OCI-M1 (cell line): ENCODE measurements around the gene BTBD10.
A peak's percentile ranks its signal among the peaks of the same experiment; 100 is the strongest.

Experiments used
- DNase-seq: peaks from one replicate; lab custom pipeline; 2025; lab: John Stamatoyannopoulos, UW

BTBD10 gene

GRCh38 chr11:13462901-13463778, at the start of gene BTBD10:
TSS of gene BTBD10 (minus strand) at chr11:13463222. CDS start at chr11:13445124, 18,098 bp downstream.
- DNase-seq: peak; percentile 97

GRCh38 chr11:13503393-13503792, 40.4 kb upstream of the BTBD10 start:
- no peak for DNase-seq

- DNase-seq: no peak
These were observed 39.5 kb upstream of the BTBD10 start for GRCh38 chr11:13502492-13502891.

- no peak for DNase-seq
These were observed 32.9 kb upstream of the BTBD10 start, which contains the start of gene PTH for GRCh38 chr11:13495929-13496328. TSS of gene PTH (minus strand) at chr11:13495997. CDS start at chr11:13492855, 3,142 bp downstream.

DNA sequence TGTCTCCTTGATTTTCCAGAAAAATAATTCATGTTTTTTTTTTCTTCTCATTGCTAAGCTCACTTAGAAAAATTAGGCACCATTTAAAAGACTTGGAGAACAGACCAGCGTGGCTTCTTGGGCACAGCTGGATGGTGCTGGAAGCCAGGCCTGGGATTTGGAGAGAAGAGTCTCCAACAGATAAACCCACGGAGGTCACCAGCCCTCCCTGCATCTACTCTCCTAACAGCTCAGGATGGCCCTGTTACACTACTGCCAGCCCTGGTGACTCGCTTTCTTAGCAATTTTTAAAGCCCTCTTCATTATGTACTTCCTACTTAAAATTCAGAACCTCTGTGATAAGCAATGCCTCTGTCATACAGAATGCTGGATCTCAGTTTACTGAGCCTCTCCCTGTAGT, 31.0 kb upstream of the BTBD10 start:
- no peak for DNase-seq

GRCh38 chr11:13487661-13488030, 24.6 kb upstream of the BTBD10 start:
- peak; percentile 85 for DNase-seq

DNA sequence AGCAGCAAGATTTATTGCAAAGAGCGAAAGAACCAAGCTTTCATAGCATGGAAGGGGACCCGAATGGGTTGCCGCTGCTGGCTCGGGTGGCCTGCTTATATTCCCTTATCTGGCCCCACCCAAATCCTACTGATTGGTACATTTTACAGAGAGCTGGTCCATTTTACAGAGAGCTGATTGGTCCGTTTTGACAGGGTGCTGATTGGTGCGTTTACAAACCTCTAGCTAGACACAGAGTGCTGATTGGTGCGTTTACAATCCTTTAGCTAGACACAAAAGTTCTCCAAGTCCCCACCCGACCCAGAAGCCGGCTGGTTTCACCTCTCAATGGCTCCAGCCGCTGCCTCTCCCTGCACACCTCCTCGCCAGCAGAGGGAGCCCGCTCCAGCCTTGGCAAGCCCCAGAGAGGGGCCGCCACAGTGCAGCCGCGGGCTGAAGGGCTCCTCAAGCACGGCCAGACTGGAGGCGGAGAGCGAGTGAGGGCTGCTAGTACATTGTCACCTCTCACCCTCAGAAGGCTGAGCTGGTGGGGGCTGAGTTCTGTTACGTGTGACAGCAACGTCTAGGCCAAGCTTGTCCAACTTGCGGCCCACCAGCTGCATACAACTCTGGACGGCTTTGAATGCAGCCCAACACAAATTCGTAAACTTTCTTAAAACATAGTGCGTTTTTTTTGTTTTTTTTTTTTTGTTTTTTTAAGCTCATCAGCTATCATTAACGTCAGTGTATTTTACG, 24.1 kb upstream of the BTBD10 start:
- peak; percentile 94 for DNase-seq

DNA sequence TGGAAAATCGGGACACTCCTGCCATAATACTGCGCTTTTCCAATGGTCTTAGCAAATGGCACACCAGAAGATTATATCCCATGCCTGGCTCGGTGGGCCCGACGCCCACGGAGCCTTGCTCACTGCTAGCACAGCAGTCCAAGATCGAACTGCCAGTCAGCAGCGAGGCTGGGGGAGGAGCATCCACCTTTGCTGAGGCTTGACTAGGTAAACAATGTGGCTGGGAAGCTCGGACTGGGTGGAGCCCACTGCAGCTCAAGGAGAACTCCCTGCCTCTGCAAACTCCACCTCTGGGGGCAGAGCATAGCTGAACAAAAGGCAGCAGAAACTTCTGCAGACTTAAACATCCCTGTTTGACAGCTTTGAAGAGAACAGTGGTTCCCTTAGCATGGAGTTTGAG, 17.2 kb upstream of the BTBD10 start:
- DNase-seq: no peak

DNA sequence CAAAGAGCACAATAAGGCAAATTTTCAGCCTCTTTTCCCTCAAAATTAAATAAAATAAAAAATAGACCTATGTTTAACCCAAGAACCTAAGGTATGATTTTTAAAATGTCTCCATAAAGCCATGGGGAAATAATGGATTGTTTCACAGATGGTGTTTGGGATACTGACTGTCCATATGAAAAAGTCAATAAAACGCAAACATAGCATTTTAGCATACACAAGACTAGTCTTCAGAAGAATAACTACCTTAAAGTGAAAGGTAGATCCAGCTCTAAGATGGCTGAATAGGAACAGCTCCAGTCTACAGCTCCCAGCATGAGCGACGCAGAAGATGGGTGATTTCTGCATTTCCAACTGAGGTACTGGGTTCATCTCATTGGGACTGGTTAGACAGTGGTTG, 16.7 kb upstream of the BTBD10 start:
- no peak for DNase-seq

DNA sequence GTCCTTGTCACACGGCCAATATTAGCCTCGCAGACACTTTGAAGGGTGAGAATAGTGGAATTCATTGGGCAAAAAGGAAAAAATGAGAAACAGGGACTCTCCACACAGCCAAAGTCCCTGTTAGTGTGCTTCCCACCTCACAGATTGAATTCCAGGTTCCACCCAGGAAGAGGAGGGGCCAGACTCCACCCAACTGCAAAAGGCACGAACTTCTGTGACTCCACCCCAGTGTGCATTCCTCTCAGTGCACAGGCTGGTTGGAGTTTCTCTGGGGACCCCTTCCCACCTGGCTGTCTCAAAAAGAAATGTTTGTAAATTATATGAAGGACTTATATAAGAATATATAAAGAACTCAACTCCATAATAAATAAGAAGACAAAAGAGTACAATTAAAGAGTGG, 12.1 kb upstream of the BTBD10 start:
- DNase-seq: no peak

DNA sequence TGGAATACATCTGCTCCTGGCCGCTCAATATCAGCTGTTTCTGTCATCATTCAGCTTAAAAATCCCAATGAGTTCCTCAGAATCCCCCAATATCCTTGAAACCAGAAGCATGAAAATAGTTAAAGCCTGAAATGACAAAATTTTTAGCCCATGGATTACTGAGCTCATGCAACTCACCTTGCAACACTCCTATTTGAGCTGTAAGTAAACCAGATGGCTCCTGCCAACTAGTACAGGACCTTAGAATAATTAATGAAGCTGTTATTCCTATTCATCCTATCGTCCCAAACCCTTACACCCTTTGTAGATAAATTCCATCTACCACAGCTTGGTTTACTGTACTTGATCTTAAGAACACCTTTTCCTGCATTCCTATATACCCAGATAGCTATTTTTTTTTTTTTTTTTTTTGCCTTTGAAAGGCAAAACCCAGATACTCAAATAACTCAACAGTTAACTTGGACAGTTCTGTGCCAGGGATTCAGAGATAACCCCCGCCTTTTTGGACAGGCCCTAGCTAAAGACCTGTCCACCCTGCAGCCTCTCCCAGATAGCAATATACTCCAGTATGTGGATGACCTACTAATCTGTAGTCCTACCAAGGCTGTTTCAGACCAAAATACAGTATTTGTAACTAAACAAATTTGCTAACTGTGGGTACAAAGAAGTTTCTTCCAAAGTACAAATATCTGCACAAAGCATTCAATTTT, 10.1 kb upstream of the BTBD10 start:
- no peak for DNase-seq

DNA sequence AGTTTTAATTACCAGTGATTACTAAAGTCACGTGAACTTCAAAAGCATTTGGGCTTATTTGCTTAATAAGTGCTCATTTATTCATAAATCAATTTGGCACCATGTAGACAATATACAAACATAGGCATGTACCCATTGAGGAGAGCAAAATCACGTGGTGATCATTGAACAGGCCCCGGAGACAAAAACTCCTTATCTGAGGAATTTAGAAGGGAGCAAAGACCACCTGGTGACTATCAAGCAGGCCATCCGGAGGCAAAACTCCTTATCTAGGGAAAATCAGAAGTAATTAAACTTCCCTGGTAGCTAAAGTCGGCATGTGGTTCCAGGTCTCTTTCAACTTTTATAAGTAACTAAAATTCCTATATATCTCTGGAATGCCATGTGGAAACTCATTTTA, 5.7 kb upstream of the BTBD10 start:
- DNase-seq: no peak

DNA sequence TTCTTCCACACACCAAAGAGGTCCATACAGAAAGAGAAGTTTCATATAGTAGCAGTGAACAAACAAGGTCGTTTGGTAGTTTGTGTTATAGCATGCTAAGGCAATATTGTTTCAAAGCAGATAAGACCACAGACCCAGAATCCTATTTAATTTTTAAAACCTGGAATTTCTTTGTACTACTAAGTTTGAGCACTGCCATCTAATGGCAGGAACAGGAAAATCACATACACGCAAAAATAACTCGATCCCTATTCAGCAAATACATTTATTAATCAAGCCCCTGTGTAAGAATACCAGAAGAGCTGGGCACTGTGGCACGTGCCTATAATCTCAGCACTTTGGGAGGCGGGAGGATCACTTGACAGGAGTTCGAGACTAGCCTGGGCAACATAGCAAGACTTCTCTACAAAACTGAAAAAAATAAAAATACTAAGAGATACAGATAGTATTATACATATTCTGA, 2.9 kb upstream of the BTBD10 start:
- peak; percentile 78 for DNase-seq

DNA sequence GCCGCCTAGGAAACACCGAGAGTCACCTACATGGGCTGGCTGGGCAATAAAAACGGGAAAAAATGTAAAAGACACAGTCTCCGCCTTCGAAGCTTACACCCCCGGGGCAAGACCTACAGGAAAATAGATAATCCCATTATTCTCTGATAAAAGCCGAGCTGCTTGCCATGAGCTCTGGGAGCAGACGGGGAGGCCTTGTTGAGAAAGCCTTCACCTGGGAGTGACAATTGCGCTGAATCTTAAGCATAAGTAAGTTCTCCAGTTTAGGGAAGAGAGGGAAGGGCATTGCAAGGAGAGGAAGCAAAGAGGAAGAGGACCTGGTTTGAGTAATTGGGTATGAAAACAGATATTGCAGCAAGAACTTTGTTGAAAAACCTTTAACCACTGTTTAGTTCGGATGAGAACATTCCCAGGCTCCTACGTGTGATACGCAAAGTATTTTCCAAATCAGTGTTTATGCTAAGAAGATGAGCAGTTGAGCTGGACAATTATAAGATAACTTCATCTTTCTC, 813 bp upstream of the BTBD10 start:
- peak; percentile 67 for DNase-seq

DNA sequence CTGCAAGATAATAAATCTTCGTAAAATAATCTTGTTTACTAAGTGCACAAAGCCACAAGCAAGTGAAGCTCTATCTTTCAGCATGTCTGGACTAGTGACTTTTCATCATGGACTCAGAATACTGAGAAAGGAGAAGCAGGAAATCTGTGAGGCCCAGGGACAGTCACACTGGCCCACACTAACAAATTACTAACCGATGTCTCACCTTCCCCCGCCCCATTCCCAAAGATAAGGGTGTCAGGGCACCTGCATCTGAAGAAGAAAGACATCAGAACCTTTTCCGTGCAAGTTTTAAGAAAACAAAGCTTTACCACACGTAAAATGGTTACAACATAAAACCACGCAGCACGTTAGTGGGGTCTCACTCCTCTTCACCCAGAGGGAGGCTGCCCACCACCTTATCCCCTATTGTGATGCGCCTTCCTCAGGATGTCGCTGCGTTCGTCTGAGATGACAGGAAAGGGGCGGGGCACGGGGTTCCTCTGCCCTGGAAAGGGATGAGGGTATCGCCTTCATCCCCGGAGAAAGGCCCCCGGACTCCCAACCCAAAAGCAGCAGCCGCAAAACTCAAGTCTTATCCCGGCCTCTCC, 616 bp downstream of the BTBD10 start:
- DNase-seq: peak; percentile 69

DNA sequence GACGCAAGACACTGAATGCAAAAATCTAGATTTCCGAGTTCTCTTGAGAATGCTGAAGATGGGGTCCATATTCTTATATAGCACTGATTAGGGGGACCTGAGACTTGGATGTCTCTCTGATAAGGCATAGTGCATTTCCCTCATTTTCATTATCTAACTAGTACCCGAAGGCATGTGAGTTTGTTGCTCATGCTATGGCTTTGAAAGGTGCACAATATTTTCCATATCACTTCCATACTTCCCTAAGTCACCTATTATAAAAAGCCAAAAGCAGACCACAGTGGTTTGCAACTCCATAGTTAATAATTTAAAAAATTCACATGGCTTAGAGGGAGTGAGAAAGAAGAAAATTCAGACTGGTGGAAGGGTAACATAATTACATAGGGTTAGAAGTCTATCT, 1.7 kb downstream of the BTBD10 start:
- no peak for DNase-seq

- DNase-seq: no peak
These were observed 12.1 kb downstream of the BTBD10 start for GRCh38 chr11:13450832-13451397.

DNA sequence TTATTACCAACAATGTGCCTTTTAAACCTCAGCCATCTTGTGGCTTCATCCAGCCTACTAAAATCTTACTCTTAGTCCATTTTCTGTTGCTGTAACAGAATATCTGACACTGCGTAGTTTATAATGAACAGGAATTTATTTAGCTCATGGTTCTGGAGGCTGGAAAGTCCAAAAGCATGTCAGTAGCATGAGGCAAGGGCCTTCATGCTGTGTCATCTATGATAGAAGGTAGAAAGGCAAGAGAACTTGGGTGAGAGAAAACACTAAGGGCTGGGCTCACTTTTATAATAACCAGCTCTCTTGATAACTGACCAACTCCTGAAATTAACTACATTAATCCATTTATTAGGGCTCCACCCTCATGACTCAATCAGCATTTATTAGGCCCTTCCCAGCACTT, 13.5 kb downstream of the BTBD10 start:
- DNase-seq: peak; percentile 54

DNA sequence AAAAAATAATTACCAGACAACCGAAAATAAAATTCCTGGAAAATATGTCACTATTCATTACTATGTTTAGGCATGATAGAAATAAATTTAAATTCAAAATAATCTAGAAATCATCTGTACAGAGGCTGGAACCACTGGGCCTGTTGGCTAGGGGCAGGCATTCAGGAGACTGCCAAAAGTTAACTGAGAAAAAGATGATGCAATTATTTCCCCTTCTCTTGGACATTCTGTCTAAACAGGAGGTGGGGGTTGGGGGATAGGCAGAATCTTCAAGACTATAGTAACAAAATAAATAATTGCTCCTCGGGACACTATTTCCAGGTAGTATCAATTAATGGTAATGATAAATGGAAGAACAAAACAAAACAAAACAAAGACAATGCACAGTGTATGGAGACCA, 14.1 kb downstream of the BTBD10 start:
- DNase-seq: peak; percentile 86

DNA sequence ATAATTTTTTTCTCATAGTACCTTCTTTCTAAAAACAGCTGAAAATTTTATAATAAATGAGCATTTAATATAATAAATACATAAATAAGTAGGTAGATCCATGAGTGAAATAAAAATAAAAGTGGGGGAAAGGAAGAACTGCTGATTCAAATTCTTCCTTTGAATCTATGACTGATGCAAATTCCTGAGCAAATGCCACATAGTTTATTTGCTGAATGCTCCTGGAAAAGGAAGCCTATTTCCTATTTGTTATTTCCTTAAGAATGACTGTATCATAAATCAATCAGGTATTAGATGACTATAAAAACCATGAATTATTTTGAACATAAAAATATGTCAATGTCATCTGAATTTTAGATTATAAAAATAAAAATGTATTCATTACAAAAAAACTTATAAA, 16.6 kb downstream of the BTBD10 start:
- no peak for DNase-seq

- no peak for DNase-seq
These were observed 17.4 kb downstream of the BTBD10 start for GRCh38 chr11:13445588-13445987.
